HCT116 (cell line): ENCODE results near the gene CD63. TPM values are rescaled to one million over a fixed set of nuclear protein-coding genes. Genes with fewer than 3 reads are reported as not detected.

ENCODE experiments used
- ATAC-seq: fragments of 200-7000 bp; cut with Tn5 transposase; 2 replicates; pipeline ENCODE4 v1.9.1; 2020; ENCODE audit warnings: mild to moderate bottlenecking, moderate library complexity
- BruUV-seq: library from RNA; stranded (reverse); fragments of 400-500 nt; replicated peaks from 2 replicates; lab custom pipeline; 2021; lab: Mats Ljungman, UMichigan
- CTCF ChIA-PET: fragments of 300-600 bp; sonication (Branson Sonifier 250); formaldehyde crosslinking; loops from one replicate; lab custom pipeline; 2021; ENCODE audit warnings: antibody characterized with exemption; lab: Charles Lee
- POLR2A ChIA-PET: fragments of 300-600, 350-600 bp; sonication (Branson Sonifier 250); formaldehyde crosslinking; loops from one replicate; lab custom pipeline; 2021; ENCODE audit warnings: antibody characterized with exemption; lab: Charles Lee
- RAD21 ChIA-PET, 2 experiments: fragments of 300-600 bp; sonication (Branson Sonifier 250); formaldehyde crosslinking; loops; one replicate each; lab custom pipeline; 2023; ENCODE audit warnings: low total read pairs in 2 of 2; ENCODE audit not compliant: uncharacterized antibody in 2 of 2, unreplicated experiment in 2 of 2, low non-redundant PET in 1 of 2; lab: Charles Lee
- DNase-seq: peaks from one replicate; pipeline ENCODE4 v3.0.0-alpha.2; 2010; ENCODE audit warnings: low read depth, low spot score
- H2AFZ ChIP-seq: fragments of 200-600 bp; shearing (Covaris generic), sonication (generic); 2 replicates; pipeline ENCODE4 v1.6.1; 2017; ENCODE audit warnings: low read depth, mixed run types, mixed read lengths, antibody characterized with exemption, low read length; ENCODE audit not compliant: poor library complexity, severe bottlenecking
- H3K27ac ChIP-seq: 2 replicates; pipeline ENCODE4 v1.5.1; 2012; ENCODE audit warnings: low read depth, low read length
- H3K27me3 ChIP-seq: fragments of 200-600 bp; sonication (generic); 2 replicates; pipeline ENCODE4 v1.6.1; 2016; ENCODE audit warnings: mixed run types, low read length, mixed read lengths; ENCODE audit not compliant: insufficient read depth
- H3K36me3 ChIP-seq, 2 experiments: fragments of 200-500 bp in 1 of 2; fragments of 200-600 bp in 1 of 2; sonication (Bioruptor generic) in 1 of 2; sonication (generic) in 1 of 2; 2 replicates each; pipeline versions ENCODE4 v1.5.1 to v1.6.1; 2014 to 2016; ENCODE audit warnings: low read length in 2 of 2, inconsistent platforms in 1 of 2, mixed read lengths in 1 of 2, mixed run types in 1 of 2; ENCODE audit not compliant: insufficient read depth in 2 of 2, control insufficient read depth in 1 of 2
- H3K4me1 ChIP-seq, 2 experiments: fragments of 200-600 bp in 1 of 2; sonication (generic) in 1 of 2; 2 replicates each; pipeline versions ENCODE4 v1.5.1 to v1.6.1; 2012 to 2017; ENCODE audit warnings: low read length in 2 of 2, inconsistent platforms in 1 of 2, mild to moderate bottlenecking in 1 of 2, mixed read lengths in 1 of 2, mixed run types in 1 of 2, moderate library complexity in 1 of 2; ENCODE audit not compliant: insufficient read depth in 2 of 2, control insufficient read depth in 1 of 2
- H3K4me2 ChIP-seq: fragments of 200-600 bp; sonication (generic); 2 replicates; pipeline ENCODE4 v1.6.1; 2017; ENCODE audit warnings: mixed run types, low read length, mixed read lengths
- H3K4me3 ChIP-seq, 2 experiments: fragments of 200-600 bp in 1 of 2; sonication (generic) in 1 of 2; replicated peaks in 1 of 2; 2 replicates each; pipeline ENCODE4 v1.5.1; 2011 to 2016; ENCODE audit warnings: low read length in 2 of 2, control low read depth in 1 of 2, low read depth in 1 of 2, mild to moderate bottlenecking in 1 of 2, mixed read lengths in 1 of 2, mixed run types in 1 of 2
- H3K79me2 ChIP-seq: fragments of 200-600 bp; sonication (generic); 2 replicates; pipeline ENCODE4 v1.6.1; 2017; ENCODE audit warnings: mild to moderate bottlenecking, mixed run types, low read length, moderate library complexity, mixed read lengths; ENCODE audit not compliant: insufficient read depth
- H3K9ac ChIP-seq: fragments of 200-600 bp; sonication (generic); 2 replicates; pipeline ENCODE4 v1.6.1; 2016; ENCODE audit warnings: low read length, mixed read lengths
- H3K9me2 ChIP-seq: fragments of 200-600 bp; sonication (generic), shearing (Covaris generic); 2 replicates; pipeline ENCODE4 v1.6.1; 2017; ENCODE audit warnings: mixed run types, mild to moderate bottlenecking, moderate library complexity; ENCODE audit not compliant: insufficient read depth
- H3K9me3 ChIP-seq, 2 experiments: fragments of 200-500 bp in 1 of 2; fragments of 200-600 bp in 1 of 2; sonication (Bioruptor generic) in 1 of 2; sonication (generic) in 1 of 2; 2 replicates each; pipeline ENCODE4 v1.6.1; 2014 to 2017; ENCODE audit warnings: low read length in 2 of 2, mixed read lengths in 2 of 2, inconsistent platforms in 1 of 2, low read depth in 1 of 2, mild to moderate bottlenecking in 1 of 2, mixed run types in 1 of 2, moderate library complexity in 1 of 2; ENCODE audit not compliant: control insufficient read depth in 1 of 2, insufficient read depth in 1 of 2
- H4K20me1 ChIP-seq: fragments of 200-600 bp; sonication (generic), shearing (Covaris generic); 2 replicates; pipeline ENCODE4 v1.6.1; 2017; ENCODE audit warnings: mixed run types, mild to moderate bottlenecking, moderate library complexity; ENCODE audit not compliant: insufficient read depth
- ELF1 ChIP-seq: IDR thresholded peaks from 2 replicates; pipeline ENCODE4 v1.6.1; 2012; ENCODE audit warnings: low read depth, borderline replicate concordance
- SRF ChIP-seq: IDR thresholded peaks from 2 replicates; pipeline ENCODE4 v1.6.1; 2012; ENCODE audit warnings: low read depth
- ZBTB33 ChIP-seq: IDR thresholded peaks from 2 replicates; pipeline ENCODE4 v1.6.1; 2011; ENCODE audit warnings: mild to moderate bottlenecking, low read length, moderate library complexity; ENCODE audit not compliant: insufficient replicate concordance; ENCODE audit errors: extremely low read depth
- ZNF274 ChIP-seq: fragments of 200-500 bp; sonication (Bioruptor generic); IDR thresholded peaks from 2 replicates; pipeline ENCODE4 v1.6.1; 2014; ENCODE audit warnings: mild to moderate bottlenecking, low read depth, low read length, inconsistent platforms
- intact Hi-C: fragments of 100-400 bp; cut with micrococcal nuclease; formaldehyde crosslinking; loops from 2 replicates; pipeline ENCODE4 v1.10.0; 2022
- total RNA-seq: library from RNA; stranded (reverse); gene quantifications from one replicate; pipeline ENCODE4 v1.2.1, GENCODE V29; 2021; ENCODE audit not compliant: unreplicated experiment

CD63 gene
- total RNA-seq, 1 experiment from 2014 or later: 355 TPM

DNA sequence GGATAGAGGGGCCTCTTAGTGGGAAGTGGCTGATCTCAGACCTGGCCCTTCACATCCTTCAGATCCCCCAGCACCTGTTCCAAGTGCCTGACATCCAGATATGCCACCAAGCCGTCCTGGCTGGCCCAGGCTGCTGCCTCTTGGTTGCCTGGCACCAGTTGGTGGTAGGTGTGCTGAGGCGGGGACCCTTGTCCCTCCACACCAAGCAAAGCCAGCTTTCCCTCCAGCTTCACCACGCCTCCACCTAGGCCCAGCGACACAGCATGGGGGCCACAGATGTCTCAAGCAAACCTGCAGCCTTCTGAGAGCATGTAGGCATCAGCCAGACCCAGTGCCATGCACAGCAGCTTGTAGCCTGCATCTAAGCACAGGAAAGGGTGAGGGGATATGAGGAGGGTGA is 3.5 kb upstream of the CD63 start:
- H3K27ac ChIP-seq: no peak overlapping the region
- H2AFZ ChIP-seq: no peak overlapping the region
- POLR2A ChIA-PET: no interaction called here
- no peaks in the 10 kb centered on the region for H3K9me3 ChIP-seq
- H3K9me2 ChIP-seq: no peaks in the 10 kb centered on the region
- H3K27me3 ChIP-seq: no peaks in the 10 kb centered on the region
- DNase-seq (no peak), ATAC-seq (no peak)
- CTCF ChIA-PET: no interaction called here
- H3K4me1 ChIP-seq: peaks cover 14 to 46% of the 10 kb centered on the region in 2 experiments
- H3K79me2 ChIP-seq: peaks cover 13% of the 10 kb centered on the region
- no peak for TF ChIP-seq ZNF274
- no peak for TF ChIP-seq SRF
- TF ChIP-seq ELF1: no peak
- TF ChIP-seq ZBTB33: no peak
- no peak overlapping the region for H3K9ac ChIP-seq
- RAD21 ChIA-PET: no interaction called here
- no peak overlapping the region for H3K4me3 ChIP-seq
- no TSS peak for BruUV-seq
- H4K20me1 ChIP-seq: no peaks in the 10 kb centered on the region
- H3K4me2 ChIP-seq: no peak overlapping the region
- intact Hi-C loops: loop anchor here (10.0 kb wide), 1 partner anchor 383 kb away; the partner anchor contains the start of genes RPL41 and ZC3H10
- no peaks in the 10 kb centered on the region; a peak in 1 of 4 replicates for H3K36me3 ChIP-seq
